ENCODE data around the gene TPST2. TPM values are rescaled to one million over a fixed set of nuclear protein-coding genes. Genes with fewer than 3 reads are reported as not detected.

Gene TPST2
- total and polyA plus RNA-seq, 2 donors (not counting 3 experiments of a cell fraction or from before 2014, with no cell fraction given) = 49.4 to 121 TPM

GRCh38 chr22:26483043-26483438, 106.9 kb downstream of the TPST2 start:
- H3K9ac ChIP-seq (replicated peaks; ENCODE audit: extremely low read depth, insufficient read depth, low read length) = peak overlapping the region; percentile 98
- H3K27ac ChIP-seq (ENCODE audit: insufficient read depth, low read depth, low read length) = peak overlapping the region; percentile 86
- H3K27me3 ChIP-seq (ENCODE audit: control insufficient read depth in 2 of 2, insufficient read depth in 2 of 2, low read length in 2 of 2) = no peaks in the 10 kb centered on the region
- BruUV-seq (replicated peaks) = no TSS peak
- DNase-seq (ENCODE audit: low read depth, low spot score) = no peak
- peak overlapping the region; percentile 91 for H3K4me2 ChIP-seq (ENCODE audit: insufficient read depth, low read length)
- intact Hi-C loops (cut with micrococcal nuclease) (no loop called here), dilution Hi-C loops (cut with MboI; ENCODE audit: extremely low pct_ligation_motif_present, low sequenced_read_pairs) (no loop called here)
- ChIA-PET POLR2A (interaction anchor here (1.9 kb wide), 1 partner anchor 17 kb away, joined by 13 read pairs; no protein-coding TSS in a partner anchor), CTCF (interaction anchor here (1.0 to 2.0 kb wide), 5 partner anchors 11 to 119 kb away, joined by 4 to 10 read pairs (median 5); no protein-coding TSS in a partner anchor)
- H3K4me1 ChIP-seq (ENCODE audit: control insufficient read depth, extremely low read depth, insufficient read depth, low read length) = peaks cover 23% of the 10 kb centered on the region
- no peak for FAIRE-seq
- H3K4me3 ChIP-seq (replicated peaks in 1 of 3; ENCODE audit: insufficient read depth in 1 of 3, low read depth in 1 of 3, low read length in 3 of 3) = peak overlapping the region; percentile 80 to 97 (median 92)
- no peaks in the 10 kb centered on the region for H4K20me1 ChIP-seq (replicated peaks; ENCODE audit: control insufficient read depth, extremely low read depth, insufficient read depth, low read length)
- H3K36me3 ChIP-seq (ENCODE audit: control insufficient read depth in 2 of 2, extremely low read depth in 1 of 2, insufficient read depth in 2 of 2, low read length in 2 of 2) = peaks cover 1 to 3% of the 10 kb centered on the region in 2 experiments
- peak overlapping the region; percentile 71 for H2AFZ ChIP-seq (ENCODE audit: low read depth, low read length)
- no peaks in the 10 kb centered on the region for H3K9me1 ChIP-seq (replicated peaks; ENCODE audit: control insufficient read depth, extremely low read depth, insufficient read depth, low read length)
- H3K79me2 ChIP-seq (ENCODE audit: control insufficient read depth, insufficient read depth, low read length) = peaks cover 48% of the 10 kb centered on the region
- TF ChIP-seq CTCF (IDR thresholded peaks at IDR 0.05; ENCODE audit: extremely low read depth in 1 of 2, insufficient read depth in 1 of 2, low read depth in 1 of 2, low read length in 2 of 2) = no peak
- no peak for TF ChIP-seq JUN (IDR thresholded peaks at IDR 0.05; ENCODE audit: borderline replicate concordance, insufficient read depth, insufficient read length, low read depth)
- TF ChIP-seq MYC (IDR thresholded peaks at IDR 0.05; ENCODE audit: low read depth, low read length) = no peak
- TF ChIP-seq POLR2AphosphoS5 (IDR thresholded peaks at IDR 0.05; ENCODE audit: insufficient read depth, low read depth, low read length) = no peak
- TF ChIP-seq FOS (IDR thresholded peaks at IDR 0.05; ENCODE audit: borderline replicate concordance, insufficient read depth, low read length) = no peak
- no peak for TF ChIP-seq EZH2 (IDR thresholded peaks at IDR 0.05; ENCODE audit: borderline replicate concordance, low read depth, low read length, severe bottlenecking)
- no peak for TF ChIP-seq POLR2A (IDR thresholded peaks at IDR 0.05; ENCODE audit: low read depth, low read length)
- TF ChIP-seq GATA2 (IDR thresholded peaks at IDR 0.05; ENCODE audit: insufficient read depth, insufficient read length, low read depth, low read length) = no peak
- TF ChIP-seq MAX (IDR thresholded peaks at IDR 0.05; ENCODE audit: insufficient read depth, insufficient read length) = no peak
- H3K9me3 ChIP-seq (replicated peaks; ENCODE audit: control insufficient read depth, insufficient read depth, low read length) = no peaks in the 10 kb centered on the region
